GM13976 (cell line): ENCODE data around the gene KAT7.

Experiments used
- DNase-seq: peaks from one replicate; pipeline ENCODE4 v3.0.0; 2012; ENCODE audit warnings: low spot score
- in situ Hi-C: fragments of 300-500 bp; cut with MboI; formaldehyde crosslinking; loops from one replicate; pipeline ENCODE4 v1.12.0; 2022; ENCODE audit warnings: low sequenced_read_pairs, mixed read lengths, inconsistent platforms; ENCODE audit not compliant: unreplicated experiment
- TF ChIP-seq, protein P1 (sequence below): IDR thresholded peaks from 2 replicates; pipeline ENCODE4 v1.5.1; 2012; ENCODE audit warnings: borderline replicate concordance, mild to moderate bottlenecking; ENCODE audit not compliant: insufficient read depth; ENCODE audit errors: extremely low read depth, missing control alignments, control extremely low read depth

The KAT7 gene

DNA sequence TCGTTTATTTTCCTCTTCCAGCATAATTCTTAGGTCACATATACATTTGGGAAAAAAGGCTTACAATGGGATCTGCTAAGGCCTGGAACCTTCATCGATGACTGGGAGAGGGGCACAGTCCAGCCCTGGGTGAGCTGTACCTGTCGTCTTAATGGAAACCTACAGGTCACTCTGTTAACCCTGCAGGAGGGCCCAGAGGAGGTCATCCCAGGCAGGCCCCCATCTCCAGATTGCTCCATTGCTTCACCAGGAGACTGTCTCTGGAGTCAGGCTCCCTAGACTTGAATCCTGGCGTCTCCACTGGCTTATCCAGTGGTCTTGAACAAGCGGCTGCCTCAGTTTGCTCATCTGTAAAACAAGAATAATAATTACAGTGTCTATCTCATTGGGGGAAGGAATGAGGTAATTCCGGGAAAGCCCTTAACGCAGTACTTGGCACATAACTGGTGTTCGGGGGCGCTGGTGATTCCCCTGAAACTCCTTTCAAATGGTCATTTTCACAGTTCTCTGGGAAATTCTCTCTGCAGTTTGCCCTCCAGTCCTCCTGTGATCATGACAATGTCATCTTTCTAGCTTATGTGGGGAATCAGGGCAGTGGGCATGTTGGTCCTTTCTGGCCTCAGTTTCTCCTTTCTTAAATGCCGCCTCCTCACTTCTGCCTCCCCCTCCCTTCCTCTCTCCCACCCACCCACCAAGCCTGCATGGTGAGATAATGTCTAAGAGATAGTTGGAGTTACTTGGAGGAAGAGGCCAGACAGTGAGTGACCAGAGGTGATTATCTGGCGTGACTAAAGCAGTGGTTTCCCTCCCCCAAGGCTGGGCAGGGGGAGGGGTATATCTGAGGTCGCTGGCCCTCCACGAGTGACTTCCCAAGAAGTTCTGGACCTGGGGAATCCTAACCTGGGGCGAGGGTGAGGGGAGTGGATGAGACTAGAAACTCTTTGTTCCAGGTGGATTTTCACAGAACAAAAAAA, 90.7 kb downstream of the KAT7 start:
- in situ Hi-C loops = no loop called here
- TF ChIP-seq, protein P1, sequence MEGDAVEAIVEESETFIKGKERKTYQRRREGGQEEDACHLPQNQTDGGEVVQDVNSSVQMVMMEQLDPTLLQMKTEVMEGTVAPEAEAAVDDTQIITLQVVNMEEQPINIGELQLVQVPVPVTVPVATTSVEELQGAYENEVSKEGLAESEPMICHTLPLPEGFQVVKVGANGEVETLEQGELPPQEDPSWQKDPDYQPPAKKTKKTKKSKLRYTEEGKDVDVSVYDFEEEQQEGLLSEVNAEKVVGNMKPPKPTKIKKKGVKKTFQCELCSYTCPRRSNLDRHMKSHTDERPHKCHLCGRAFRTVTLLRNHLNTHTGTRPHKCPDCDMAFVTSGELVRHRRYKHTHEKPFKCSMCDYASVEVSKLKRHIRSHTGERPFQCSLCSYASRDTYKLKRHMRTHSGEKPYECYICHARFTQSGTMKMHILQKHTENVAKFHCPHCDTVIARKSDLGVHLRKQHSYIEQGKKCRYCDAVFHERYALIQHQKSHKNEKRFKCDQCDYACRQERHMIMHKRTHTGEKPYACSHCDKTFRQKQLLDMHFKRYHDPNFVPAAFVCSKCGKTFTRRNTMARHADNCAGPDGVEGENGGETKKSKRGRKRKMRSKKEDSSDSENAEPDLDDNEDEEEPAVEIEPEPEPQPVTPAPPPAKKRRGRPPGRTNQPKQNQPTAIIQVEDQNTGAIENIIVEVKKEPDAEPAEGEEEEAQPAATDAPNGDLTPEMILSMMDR = no peak
- DNase-seq = no peak

DNA sequence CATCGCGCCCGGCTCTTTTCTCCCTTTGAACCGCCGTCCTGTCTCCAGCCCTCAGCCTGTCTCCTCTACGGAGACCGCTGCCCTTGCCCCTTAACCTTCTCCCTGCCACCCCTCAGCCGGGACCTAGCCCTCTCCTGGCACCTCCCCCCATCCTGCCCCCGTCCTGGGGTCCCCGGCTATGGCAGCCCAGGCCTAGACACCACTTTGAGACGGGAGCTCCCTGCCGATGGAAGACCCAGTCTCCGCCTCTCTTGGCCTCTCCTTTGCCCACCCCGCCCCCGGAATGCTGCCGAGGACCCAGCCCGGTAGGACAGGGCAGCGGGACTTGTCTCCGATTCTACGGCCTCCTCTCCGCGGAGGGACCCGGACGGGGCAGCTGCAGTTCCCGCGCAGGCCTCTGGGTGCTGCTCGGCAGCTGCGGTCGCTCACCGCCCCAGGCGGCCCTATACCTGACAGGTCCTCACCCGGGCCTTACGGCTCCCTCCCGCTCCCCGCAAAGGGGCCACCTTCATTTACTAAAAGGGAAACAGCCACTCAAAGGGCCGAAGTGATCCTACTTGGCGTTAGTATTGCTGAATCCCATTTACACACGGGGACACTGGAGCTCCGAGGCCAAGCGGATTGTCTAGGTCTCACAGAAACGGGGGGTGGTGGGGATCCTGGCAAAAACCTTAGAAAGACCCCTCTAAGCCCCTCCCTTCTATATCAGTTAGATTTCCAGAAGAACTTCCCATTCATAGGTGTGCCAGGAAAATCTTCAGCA, 92.0 kb downstream of the KAT7 start:
- TF ChIP-seq, protein P1 = peak; percentile 83
- peak; percentile 95 for DNase-seq
- in situ Hi-C loops = no loop called here

DNA sequence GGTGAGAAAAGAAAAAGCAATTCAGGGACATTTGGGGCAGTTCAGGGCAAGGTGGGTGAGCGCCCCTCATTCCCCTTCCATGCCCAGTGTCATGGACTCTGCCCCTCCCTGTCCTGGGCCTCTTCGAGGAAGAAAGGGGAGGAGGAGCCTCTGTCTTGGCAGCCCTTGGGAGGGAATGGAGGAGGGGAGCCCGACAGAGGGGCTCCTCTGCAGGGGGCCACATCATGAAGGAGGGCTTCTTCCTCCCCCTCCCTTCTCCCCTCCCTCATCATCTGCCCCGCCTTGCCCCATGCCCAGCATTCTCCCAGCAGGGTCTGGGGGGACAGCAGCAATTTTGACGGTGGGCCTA, 92.5 kb downstream of the KAT7 start:
- TF ChIP-seq, protein P1 = no peak
- in situ Hi-C loops = no loop called here
- DNase-seq = no peak

- in situ Hi-C loops = no loop called here
- no peak for DNase-seq
- TF ChIP-seq, protein P1 = no peak
These were observed 94.0 kb downstream of the KAT7 start for GRCh38 chr17:49882434-49882833.
